Stimulated activated CD4-positive, alpha-beta T cell treated with anti-CD3 and anti-CD28 coated beads, Interleukin-15, amount 100 ng/mL, for 48 hours (primary cell): ENCODE data around the gene CRACR2B.

Source experiments
- DNase-seq, 2 donors: peaks; one replicate each; pipeline ENCODE4 v3.0.0-alpha.2; 2020; ENCODE audit warnings: low read depth in 2 of 2

The CRACR2B gene

DNA sequence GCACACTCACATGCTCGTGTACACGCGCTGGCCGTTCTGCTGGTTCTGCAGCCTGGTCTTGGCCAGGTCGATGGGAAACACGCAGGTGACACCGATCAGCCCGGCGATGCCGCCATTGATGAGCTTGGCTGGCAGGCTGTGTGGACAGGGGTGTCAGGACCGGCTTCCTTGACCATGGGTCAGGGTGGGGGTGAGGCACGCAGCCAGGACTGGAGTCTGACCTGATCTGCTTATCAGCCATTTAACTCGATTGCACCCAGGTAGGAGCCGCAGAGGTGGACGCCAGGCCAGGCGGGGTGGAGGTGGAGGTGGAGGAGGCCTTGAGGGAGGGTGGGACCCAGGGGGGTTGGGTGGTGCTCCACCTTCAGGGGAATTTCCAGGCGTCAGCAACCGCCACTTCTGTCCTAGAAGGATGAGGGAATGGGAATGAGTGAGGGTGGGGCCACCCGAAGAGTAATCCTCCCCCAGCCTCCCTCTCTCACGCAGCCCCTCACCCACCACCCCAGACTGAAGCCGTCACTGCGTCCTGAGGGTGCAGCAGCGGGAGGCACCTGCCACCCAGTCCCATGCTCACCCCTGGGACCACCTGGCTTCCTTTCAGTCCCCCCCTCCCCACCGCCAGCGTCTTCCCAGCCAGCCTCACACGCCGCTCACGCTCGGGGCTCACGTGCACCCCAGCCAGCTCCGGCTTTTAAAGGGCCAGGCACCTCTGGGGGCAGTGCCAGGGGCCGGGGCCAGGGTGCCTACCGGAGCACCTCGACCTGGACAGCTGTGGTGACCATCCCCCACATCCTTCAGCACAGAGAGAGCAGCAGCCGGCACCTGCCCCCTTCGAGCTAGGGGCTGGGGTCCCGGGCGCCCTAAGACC is 32.7 kb upstream of the CRACR2B start:
- no peak for DNase-seq

GRCh38 chr11:795634-796564 is 31.8 kb upstream of the CRACR2B start:
- DNase-seq: peak; percentile 83 to 87

GRCh38 chr11:796565-797295 is 31.0 kb upstream of the CRACR2B start:
- DNase-seq: no peak

- DNase-seq: peak; percentile 68 to 69
Measured at GRCh38 chr11:797296-798092, 30.2 kb upstream of the CRACR2B start.

- peak; percentile 60 to 82 for DNase-seq
Measured at GRCh38 chr11:798093-798713, 29.5 kb upstream of the CRACR2B start, which contains the start of gene SLC25A22. Gene SLC25A22 (minus strand): TSS chr11:798281. CDS start chr11:795006, 3,275 bp downstream.

GRCh38 chr11:799641-800316 is 27.9 kb upstream of the CRACR2B start:
- DNase-seq: no peak

DNA sequence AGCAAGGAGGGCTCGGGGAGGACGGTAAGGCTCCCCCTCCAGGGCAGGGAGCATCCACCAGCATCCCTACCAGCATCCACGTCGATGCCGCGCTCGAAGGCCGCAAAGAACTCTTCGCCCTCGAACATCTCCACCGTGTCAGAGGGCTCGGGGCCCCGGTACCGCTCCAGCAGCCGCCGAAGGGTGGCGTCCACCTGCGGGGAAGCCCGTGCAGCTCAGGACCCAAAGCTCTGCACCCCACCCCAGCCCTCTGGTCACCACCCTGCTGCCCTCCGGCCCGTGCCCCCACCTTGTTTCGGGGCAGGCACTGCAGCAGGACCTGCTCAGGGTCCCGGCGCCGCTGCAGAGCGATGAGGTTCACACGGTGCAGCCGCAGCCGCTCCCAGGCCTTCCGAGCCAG is 27.2 kb upstream of the CRACR2B start:
- DNase-seq: no peak

- DNase-seq: no peak
Measured at GRCh38 chr11:801097-801780, 26.5 kb upstream of the CRACR2B start.

DNA sequence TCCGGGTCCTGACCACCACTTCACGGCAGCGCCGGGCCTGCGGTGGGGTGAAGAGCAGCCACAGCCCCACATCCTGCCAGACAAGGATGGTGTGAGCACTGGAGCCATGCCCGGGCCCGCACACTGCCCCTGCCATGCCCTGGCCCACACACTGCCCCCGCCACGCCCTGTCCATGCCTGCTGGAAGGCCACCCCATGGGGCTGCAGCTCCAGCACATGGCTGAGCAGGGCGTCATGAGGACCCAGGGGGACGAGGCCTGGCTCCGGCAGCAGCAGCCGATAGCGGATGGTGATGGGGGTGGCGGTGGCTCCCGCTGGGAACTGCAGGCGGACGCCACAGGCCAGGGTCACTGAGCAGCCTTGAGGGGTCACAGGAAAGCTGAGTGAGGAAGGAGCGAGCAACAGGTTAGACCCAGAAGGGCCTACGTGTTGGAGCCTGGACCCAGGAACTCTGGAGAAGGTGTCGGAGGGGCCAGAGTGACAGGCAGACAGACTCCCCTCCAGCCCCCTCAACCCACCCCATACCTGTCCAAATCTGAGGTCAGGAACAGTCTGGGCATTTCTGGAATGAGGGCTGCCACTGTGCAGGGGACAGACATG is 25.6 kb upstream of the CRACR2B start:
- no peak for DNase-seq

- DNase-seq: no peak
Measured at GRCh38 chr11:802693-803466, 24.8 kb upstream of the CRACR2B start.

DNA sequence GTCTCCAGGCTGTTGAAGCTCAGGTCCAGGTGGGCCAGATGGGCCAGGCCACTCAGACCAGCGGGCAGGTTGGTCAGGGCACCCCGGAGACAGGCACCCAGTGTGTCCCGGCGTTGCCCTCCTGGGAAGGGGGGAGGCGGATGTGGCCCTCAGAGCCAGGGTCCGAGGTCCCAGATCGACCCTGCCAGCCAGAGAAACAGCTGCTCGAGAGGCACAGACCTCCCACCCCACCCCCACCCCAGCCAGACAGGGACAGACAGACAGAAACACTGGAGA is 24.3 kb upstream of the CRACR2B start:
- DNase-seq: no peak

DNA sequence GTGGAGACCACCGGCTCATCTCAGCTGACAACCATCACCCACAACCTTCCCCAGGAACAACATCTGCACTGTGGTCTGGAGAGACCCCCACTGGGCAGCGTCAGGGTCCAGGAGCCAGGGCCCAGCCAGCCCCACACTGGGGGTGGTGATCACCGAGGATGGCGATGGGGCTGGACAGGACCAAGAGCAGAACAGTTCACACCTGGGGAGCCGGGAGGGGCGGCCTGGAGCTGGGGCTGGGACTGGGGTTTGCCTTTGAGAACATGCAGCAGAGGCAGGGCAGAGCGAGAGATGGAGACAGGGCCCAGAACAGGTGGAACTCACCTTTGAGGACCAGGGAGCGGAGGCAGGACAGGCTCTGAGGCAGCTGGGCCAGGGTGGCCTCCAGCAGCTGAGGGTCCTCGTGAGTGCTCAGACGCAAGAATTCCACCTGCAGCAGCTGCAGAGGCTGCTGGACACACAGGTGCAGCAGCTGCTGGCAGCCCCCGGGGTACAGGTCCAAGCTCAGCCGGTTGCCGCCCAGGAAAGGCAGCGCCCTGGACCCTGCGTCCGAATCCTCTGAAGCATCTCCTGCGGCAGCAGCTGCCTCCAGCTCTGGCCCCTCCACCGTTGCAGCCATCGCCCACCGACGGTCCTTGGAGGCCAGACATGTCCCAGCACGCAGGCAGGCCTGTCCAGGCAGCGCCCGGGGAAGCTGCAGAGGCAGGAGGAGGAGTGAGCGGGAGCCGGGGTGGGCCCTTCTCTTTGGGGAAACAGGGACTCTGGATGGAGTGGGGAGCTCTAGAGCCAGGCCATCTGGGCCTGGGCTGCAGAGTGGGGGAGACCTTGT is 23.7 kb upstream of the CRACR2B start:
- no peak for DNase-seq

- DNase-seq: no peak
Measured at GRCh38 chr11:804599-804964, 23.1 kb upstream of the CRACR2B start.

GRCh38 chr11:808427-809286 is 19.1 kb upstream of the CRACR2B start:
- peak in 1 of 2 donors; percentile 41 for DNase-seq

GRCh38 chr11:809287-810039 is 18.3 kb upstream of the CRACR2B start, which contains the start of gene RPLP2:
Gene RPLP2 (plus strand): TSS chr11:809967. CDS start chr11:810235, 268 bp downstream.
- DNase-seq: peak; percentile 97 to 98
